ENCODE data around the gene PDAP1.
"Not testable (repeated sequence)": the region's sequence is repeated elsewhere in the genome, so short reads cannot be mapped to it uniquely, and the experiment has no call there.

PDAP1 gene

GRCh38 chr7:99424932-99425730 lies 16.7 kb upstream of the PDAP1 start:
- DNase-seq (ENCODE audit: low read depth): no peak

- no peak for DNase-seq (ENCODE audit: low read depth)
Observed at GRCh38 chr7:99422625-99423024, 14.2 kb upstream of the PDAP1 start.

GRCh38 chr7:99422186-99422585 lies 13.8 kb upstream of the PDAP1 start:
- no peak for DNase-seq (ENCODE audit: low read depth)

- DNase-seq (ENCODE audit: low read depth): no peak
Observed at GRCh38 chr7:99420986-99421385, 12.6 kb upstream of the PDAP1 start.

- no peak for DNase-seq (ENCODE audit: low read depth)
Observed at GRCh38 chr7:99420213-99420612, 11.8 kb upstream of the PDAP1 start.

GRCh38 chr7:99419323-99420021 lies 11.1 kb upstream of the PDAP1 start:
- no peak for DNase-seq (ENCODE audit: low read depth)

- DNase-seq (ENCODE audit: low read depth): no peak
Observed at GRCh38 chr7:99418260-99418659, 9.9 kb upstream of the PDAP1 start.

- not testable (repeated sequence) for DNase-seq (ENCODE audit: low read depth)
Observed at GRCh38 chr7:99415513-99416127, 7.2 kb upstream of the PDAP1 start.

- no peak for DNase-seq (ENCODE audit: low read depth)
Observed at GRCh38 chr7:99410635-99411034, 2.2 kb upstream of the PDAP1 start.

- no peak for DNase-seq (ENCODE audit: low read depth)
Observed at GRCh38 chr7:99409806-99410205, 1.4 kb upstream of the PDAP1 start.

GRCh38 chr7:99409192-99409572 lies 785 bp upstream of the PDAP1 start:
- no peak for DNase-seq (ENCODE audit: low read depth)

- DNase-seq (ENCODE audit: low read depth): peak; percentile 27
Observed at GRCh38 chr7:99407872-99408378, 472 bp downstream of the PDAP1 start.

- no peak for DNase-seq (ENCODE audit: low read depth)
Observed at GRCh38 chr7:99406557-99406956, 1.8 kb downstream of the PDAP1 start.

GRCh38 chr7:99404977-99405320 lies 3.4 kb downstream of the PDAP1 start:
- no peak for DNase-seq (ENCODE audit: low read depth)

GRCh38 chr7:99404235-99404976 lies 4.0 kb downstream of the PDAP1 start:
- no peak for DNase-seq (ENCODE audit: low read depth)

GRCh38 chr7:99403764-99404163 lies 4.6 kb downstream of the PDAP1 start:
- no peak for DNase-seq (ENCODE audit: low read depth)

- DNase-seq (ENCODE audit: low read depth): no peak
Observed at GRCh38 chr7:99402854-99403253, 5.5 kb downstream of the PDAP1 start.

- DNase-seq (ENCODE audit: low read depth): no peak
Observed at GRCh38 chr7:99399597-99399996, 8.8 kb downstream of the PDAP1 start.

GRCh38 chr7:99398891-99399445 lies 9.4 kb downstream of the PDAP1 start:
- DNase-seq (ENCODE audit: low read depth): no peak

- no peak for DNase-seq (ENCODE audit: low read depth)
Observed at GRCh38 chr7:99397297-99397983, 11.0 kb downstream of the PDAP1 start.

All from stimulated activated CD4-positive, alpha-beta T cell treated with anti-CD3 and anti-CD28 coated beads, Interleukin-2, amount 100 ng/mL, for 4 hours (primary cell).